Calu3 (cell line): ENCODE data around the gene AMER3. TPM values are rescaled to one million over a fixed set of nuclear protein-coding genes. Genes with fewer than 3 reads are reported as not detected.
A peak's percentile ranks its signal among the peaks of the same experiment; 100 is the strongest.

ENCODE experiments used
- BruUV-seq: library from RNA; stranded (reverse); fragments of 400-500 nt; replicated peaks from 2 replicates; lab custom pipeline; 2021; lab: Mats Ljungman, UMichigan
- CTCF ChIA-PET: fragments of 300-600 bp; sonication (Branson Sonifier 250); formaldehyde crosslinking; loops from one replicate; lab custom pipeline; 2022; ENCODE audit warnings: antibody characterized with exemption; lab: Charles Lee
- DNase-seq: peaks from one replicate; pipeline ENCODE4 v3.0.0; 2022
- H3K27ac Mint-ChIP-seq: one replicate; pipeline ENCODE4 v1.8.0; 2022; ENCODE audit warnings: mixed read lengths; ENCODE audit not compliant: unreplicated experiment
- H3K27me3 Mint-ChIP-seq: one replicate; pipeline ENCODE4 v1.8.0; 2022; ENCODE audit warnings: mixed read lengths; ENCODE audit not compliant: unreplicated experiment
- H3K36me3 Mint-ChIP-seq: one replicate; pipeline ENCODE4 v1.8.0; 2022; ENCODE audit warnings: mild to moderate bottlenecking, moderate library complexity, mixed read lengths; ENCODE audit not compliant: insufficient read depth, unreplicated experiment
- H3K4me1 Mint-ChIP-seq: one replicate; pipeline ENCODE4 v1.8.0; 2022; ENCODE audit warnings: mild to moderate bottlenecking, low read depth, mixed read lengths; ENCODE audit not compliant: unreplicated experiment
- H3K4me3 Mint-ChIP-seq: one replicate; pipeline ENCODE4 v1.8.0; 2022; ENCODE audit warnings: mild to moderate bottlenecking, low read depth, moderate library complexity, mixed read lengths; ENCODE audit not compliant: unreplicated experiment
- H3K9me3 Mint-ChIP-seq: one replicate; pipeline ENCODE4 v1.8.0; 2022; ENCODE audit warnings: low read depth, mixed read lengths; ENCODE audit not compliant: unreplicated experiment
- CTCF ChIP-seq: fragments of 200-600 bp; IDR thresholded peaks from one replicate; pipeline ENCODE4 v1.8.0; 2022; ENCODE audit warnings: antibody characterized with exemption; ENCODE audit not compliant: unreplicated experiment
- intact Hi-C: fragments of 100-400 bp; cut with micrococcal nuclease; formaldehyde crosslinking; loops from one replicate; pipeline ENCODE4 v1.10.0; 2022; ENCODE audit not compliant: unreplicated experiment
- total RNA-seq: library from RNA; stranded (reverse); gene quantifications from 2 replicates; pipeline ENCODE4 v1.2.3, GENCODE V29; 2022

AMER3 gene
- total RNA-seq, 1 experiment from 2014 or later, result not detected

- TF ChIP-seq CTCF, result no peak
- intact Hi-C loops, result loop anchor here (1.0 kb wide), 1 partner anchor 75 kb away; no protein-coding TSS in a partner anchor
- no peaks in the 10 kb centered on the region for H3K36me3 Mint-ChIP-seq
Measured at GRCh38 chr2:130798472-130799218, 43.3 kb downstream of the AMER3 start.

GRCh38 chr2:130799295-130799694, 44.0 kb downstream of the AMER3 start:
- Mint-ChIP-seq H3K36me3 (no peaks in the 10 kb centered on the region), H3K27me3 (no peaks in the 10 kb centered on the region), H3K4me1 (no peaks in the 10 kb centered on the region), H3K4me3 (no peak overlapping the region), H3K27ac (no peak overlapping the region), H3K9me3 (no peaks in the 10 kb centered on the region)
- TF ChIP-seq CTCF, result no peak
- intact Hi-C loops, result no loop called here
- CTCF ChIA-PET, result no interaction called here
- no TSS peak for BruUV-seq
- no peak for DNase-seq

More at GRCh38 chr2:130798472-130799218, 43.3 kb downstream of the AMER3 start:
- CTCF ChIA-PET, result interaction anchor here (0.8 to 1.5 kb wide), 3 partner anchors 38 to 75 kb away, joined by 3 to 34 read pairs (median 4); partner anchors contain the start of gene ARHGEF4
- Mint-ChIP-seq H3K9me3 (no peaks in the 10 kb centered on the region), H3K27me3 (no peaks in the 10 kb centered on the region), H3K27ac (no peak overlapping the region), H3K4me3 (peak overlapping the region; percentile 70), H3K4me1 (no peaks in the 10 kb centered on the region)
- BruUV-seq, result no TSS peak
- DNase-seq, result no peak

- no peaks in the 10 kb centered on the region for H3K9me3 Mint-ChIP-seq
- H3K4me1 Mint-ChIP-seq, result peaks cover 20% of the 10 kb centered on the region
- intact Hi-C loops, result no loop called here
- H3K27me3 Mint-ChIP-seq, result no peaks in the 10 kb centered on the region
- DNase-seq, result no peak
- BruUV-seq, result no TSS peak
- TF ChIP-seq CTCF, result no peak
- CTCF ChIA-PET, result interaction anchor here (0.6 kb wide), 1 partner anchor 121 kb away, joined by 4 read pairs; no protein-coding TSS in a partner anchor
- H3K4me3 Mint-ChIP-seq, result no peak overlapping the region
- H3K27ac Mint-ChIP-seq, result no peak overlapping the region
- peaks cover 9% of the 10 kb centered on the region for H3K36me3 Mint-ChIP-seq
Measured at GRCh38 chr2:130805613-130806012, 50.3 kb downstream of the AMER3 start.

GRCh38 chr2:130806370-130806769, 51.0 kb downstream of the AMER3 start:
- intact Hi-C loops, result no loop called here
- Mint-ChIP-seq H3K27ac (no peak overlapping the region), H3K27me3 (no peaks in the 10 kb centered on the region), H3K36me3 (peaks cover 9% of the 10 kb centered on the region), H3K4me1 (peaks cover 21% of the 10 kb centered on the region), H3K4me3 (no peak overlapping the region), H3K9me3 (no peaks in the 10 kb centered on the region)
- no peak for DNase-seq
- no peak for TF ChIP-seq CTCF
- no TSS peak for BruUV-seq
- CTCF ChIA-PET, result interaction anchor here (0.7 kb wide), 1 partner anchor 15 kb away, joined by 6 read pairs; no protein-coding TSS in a partner anchor
